Ishikawa (cell line): ENCODE measurements around the gene CYP2W1.

Source experiments
- CEBPB ChIP-seq: IDR thresholded peaks from 2 replicates; pipeline ENCODE4 v1.6.1; 2012
- CREB1 ChIP-seq: IDR thresholded peaks from 2 replicates; pipeline ENCODE4 v1.6.1; 2012; ENCODE audit warnings: low read depth
- EGR1 ChIP-seq: IDR thresholded peaks from 2 replicates; pipeline ENCODE4 v1.6.1; 2012
- EP300 ChIP-seq: IDR thresholded peaks from 2 replicates; pipeline ENCODE4 v1.6.1; 2012; ENCODE audit warnings: borderline replicate concordance
- FOXM1 ChIP-seq: IDR thresholded peaks from 2 replicates; pipeline ENCODE4 v1.6.1; 2012; ENCODE audit warnings: low read depth, borderline replicate concordance
- NFIC ChIP-seq: IDR thresholded peaks from 2 replicates; pipeline ENCODE4 v1.6.1; 2012
- RAD21 ChIP-seq: IDR thresholded peaks from 2 replicates; pipeline ENCODE4 v1.6.1; 2012; ENCODE audit warnings: low read depth
- TAF1 ChIP-seq: IDR thresholded peaks from 2 replicates; pipeline ENCODE4 v1.6.1; 2012; ENCODE audit warnings: low read depth, mild to moderate bottlenecking
- TCF12 ChIP-seq: IDR thresholded peaks from 2 replicates; pipeline ENCODE4 v1.6.1; 2012; ENCODE audit warnings: low read depth
- TEAD4 ChIP-seq: IDR thresholded peaks from 2 replicates; pipeline ENCODE4 v1.6.1; 2012
- USF1 ChIP-seq: IDR thresholded peaks from 2 replicates; pipeline ENCODE4 v1.6.1; 2012
- YY1 ChIP-seq: IDR thresholded peaks from 2 replicates; pipeline ENCODE4 v1.6.1; 2012; ENCODE audit warnings: low read depth
- ZBTB7A ChIP-seq: IDR thresholded peaks from 2 replicates; pipeline ENCODE4 v1.6.1; 2012; ENCODE audit warnings: low read depth
- TF ChIP-seq, protein P1 (sequence below): IDR thresholded peaks from 2 replicates; pipeline ENCODE4 v1.6.1; 2012
- TF ChIP-seq, protein P2 (sequence below): IDR thresholded peaks from 2 replicates; pipeline ENCODE4 v1.6.1; 2012; ENCODE audit warnings: low read depth, mild to moderate bottlenecking

CYP2W1 gene

GRCh38 chr7:990933-991728, 8.2 kb downstream of the CYP2W1 start:
- TF ChIP-seq USF1 (no peak), YY1 (no peak), CEBPB (no peak)
- TF ChIP-seq, protein P1, sequence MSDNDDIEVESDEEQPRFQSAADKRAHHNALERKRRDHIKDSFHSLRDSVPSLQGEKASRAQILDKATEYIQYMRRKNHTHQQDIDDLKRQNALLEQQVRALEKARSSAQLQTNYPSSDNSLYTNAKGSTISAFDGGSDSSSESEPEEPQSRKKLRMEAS, result no peak
- TF ChIP-seq, protein P2, sequence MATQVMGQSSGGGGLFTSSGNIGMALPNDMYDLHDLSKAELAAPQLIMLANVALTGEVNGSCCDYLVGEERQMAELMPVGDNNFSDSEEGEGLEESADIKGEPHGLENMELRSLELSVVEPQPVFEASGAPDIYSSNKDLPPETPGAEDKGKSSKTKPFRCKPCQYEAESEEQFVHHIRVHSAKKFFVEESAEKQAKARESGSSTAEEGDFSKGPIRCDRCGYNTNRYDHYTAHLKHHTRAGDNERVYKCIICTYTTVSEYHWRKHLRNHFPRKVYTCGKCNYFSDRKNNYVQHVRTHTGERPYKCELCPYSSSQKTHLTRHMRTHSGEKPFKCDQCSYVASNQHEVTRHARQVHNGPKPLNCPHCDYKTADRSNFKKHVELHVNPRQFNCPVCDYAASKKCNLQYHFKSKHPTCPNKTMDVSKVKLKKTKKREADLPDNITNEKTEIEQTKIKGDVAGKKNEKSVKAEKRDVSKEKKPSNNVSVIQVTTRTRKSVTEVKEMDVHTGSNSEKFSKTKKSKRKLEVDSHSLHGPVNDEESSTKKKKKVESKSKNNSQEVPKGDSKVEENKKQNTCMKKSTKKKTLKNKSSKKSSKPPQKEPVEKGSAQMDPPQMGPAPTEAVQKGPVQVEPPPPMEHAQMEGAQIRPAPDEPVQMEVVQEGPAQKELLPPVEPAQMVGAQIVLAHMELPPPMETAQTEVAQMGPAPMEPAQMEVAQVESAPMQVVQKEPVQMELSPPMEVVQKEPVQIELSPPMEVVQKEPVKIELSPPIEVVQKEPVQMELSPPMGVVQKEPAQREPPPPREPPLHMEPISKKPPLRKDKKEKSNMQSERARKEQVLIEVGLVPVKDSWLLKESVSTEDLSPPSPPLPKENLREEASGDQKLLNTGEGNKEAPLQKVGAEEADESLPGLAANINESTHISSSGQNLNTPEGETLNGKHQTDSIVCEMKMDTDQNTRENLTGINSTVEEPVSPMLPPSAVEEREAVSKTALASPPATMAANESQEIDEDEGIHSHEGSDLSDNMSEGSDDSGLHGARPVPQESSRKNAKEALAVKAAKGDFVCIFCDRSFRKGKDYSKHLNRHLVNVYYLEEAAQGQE, result no peak

DNA sequence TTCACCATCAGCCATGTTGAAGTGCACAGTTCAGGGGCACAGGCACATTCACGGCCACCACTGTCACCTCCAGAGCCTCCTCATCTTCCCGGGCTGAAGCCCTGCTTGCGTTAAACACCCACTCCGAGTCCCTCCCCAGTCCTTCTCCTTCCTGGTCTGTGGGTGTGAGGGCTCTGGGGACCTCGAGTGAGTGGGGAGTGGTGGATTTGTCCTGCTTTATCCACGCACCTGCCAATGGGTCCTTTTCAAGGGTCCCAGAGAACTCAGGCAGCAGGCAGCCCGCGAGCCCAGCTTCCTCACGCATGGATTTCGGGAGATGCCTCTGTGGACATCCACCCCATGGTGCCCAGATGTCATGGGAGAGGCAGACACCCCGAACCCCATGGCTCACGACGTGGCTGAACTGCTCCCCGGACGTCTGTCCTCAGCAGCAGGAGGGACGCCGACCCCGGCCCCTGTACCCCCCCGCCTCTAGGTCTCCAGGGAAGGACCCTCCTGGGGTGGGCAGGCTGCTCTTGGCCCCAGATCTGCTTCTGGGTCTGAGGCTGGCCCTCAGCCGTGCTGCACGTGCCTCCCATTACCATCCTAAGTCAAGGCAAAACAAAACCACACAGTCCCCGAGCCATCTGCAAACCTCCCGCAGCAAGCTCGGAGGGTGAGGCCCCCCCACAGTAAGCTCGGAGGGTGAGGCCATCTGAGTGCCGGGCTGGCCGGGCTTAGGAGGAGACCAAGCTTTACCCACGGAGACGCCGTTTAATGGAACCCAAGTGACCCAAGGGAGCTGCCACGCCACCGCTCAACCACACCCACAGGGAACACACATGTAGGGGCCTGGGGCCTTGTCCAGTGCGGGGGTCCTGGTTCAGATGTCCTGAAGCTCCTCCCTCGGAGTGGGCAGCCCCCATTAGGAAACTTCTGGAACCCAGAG, 9.0 kb downstream of the CYP2W1 start:
- TF ChIP-seq, protein P1, result no peak
- no peak for TF ChIP-seq NFIC
- TF ChIP-seq RAD21, result no peak
- TF ChIP-seq ZBTB7A, result no peak
- no peak for TF ChIP-seq TCF12
- TF ChIP-seq TEAD4, result no peak
- TF ChIP-seq, protein P2, result no peak
- TF ChIP-seq FOXM1, result no peak
- no peak for TF ChIP-seq CREB1
- TF ChIP-seq EGR1, result no peak
- TF ChIP-seq EP300, result no peak
- TF ChIP-seq YY1, result no peak
- no peak for TF ChIP-seq TAF1
- no peak for TF ChIP-seq CEBPB
- TF ChIP-seq USF1, result no peak

DNA sequence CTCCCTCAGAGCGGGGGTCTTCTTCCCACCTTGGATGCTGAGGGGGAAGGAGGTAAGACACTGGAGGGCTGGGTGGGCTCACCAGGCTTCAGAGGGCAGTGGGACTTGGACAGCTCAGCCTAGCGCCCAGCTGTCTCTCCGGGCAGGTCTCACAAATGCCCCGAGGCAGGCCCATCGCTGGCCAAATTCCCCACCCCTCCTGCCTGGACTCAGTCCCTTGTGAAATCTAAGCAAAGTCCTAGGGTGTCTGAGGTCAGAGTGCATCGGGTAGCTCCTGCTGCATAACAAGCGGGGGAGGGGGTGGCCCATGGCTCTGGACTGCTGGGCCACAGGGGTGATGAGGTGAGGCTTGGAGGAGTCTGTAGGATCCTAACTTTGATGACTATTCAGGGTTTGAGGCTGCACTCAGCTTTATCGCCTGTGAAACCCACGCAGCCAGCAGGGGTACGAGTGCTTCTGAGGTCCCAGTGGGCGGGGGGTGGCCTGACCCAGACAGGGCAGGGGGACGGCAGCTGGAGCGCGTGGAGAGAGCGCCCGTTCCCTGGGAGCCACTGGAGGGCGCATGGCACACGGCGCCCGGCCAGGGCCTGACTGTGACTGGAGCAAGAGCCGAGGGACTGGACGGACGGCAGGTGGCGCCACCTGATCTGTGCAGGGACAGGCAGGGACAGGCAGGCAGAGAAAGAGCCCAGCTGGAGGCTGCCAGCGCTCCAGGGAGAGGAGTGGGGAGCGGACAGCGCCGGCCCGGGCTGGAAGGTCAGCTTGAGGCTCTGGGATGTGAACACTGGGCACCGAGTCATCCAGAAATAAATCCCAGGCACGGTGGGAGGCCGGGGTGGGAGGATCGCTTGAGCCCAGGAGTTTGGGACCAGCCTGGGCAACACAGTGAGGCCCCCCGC, 10.0 kb downstream of the CYP2W1 start:
- TF ChIP-seq ZBTB7A, result no peak
- no peak for TF ChIP-seq NFIC
- TF ChIP-seq CEBPB, result no peak
- no peak for TF ChIP-seq EGR1
- no peak for TF ChIP-seq EP300
- no peak for TF ChIP-seq FOXM1
- peak; percentile 98 for TF ChIP-seq RAD21
- TF ChIP-seq USF1, result peak; percentile 11; the same call in 1 of the 2 replicates
- TF ChIP-seq, protein P2, result no peak
- TF ChIP-seq, protein P1, result peak; percentile 68
- no peak for TF ChIP-seq CREB1
- no peak for TF ChIP-seq TAF1
- TF ChIP-seq TEAD4, result no peak
- TF ChIP-seq TCF12, result peak; percentile 30; the same call in 1 of the 2 replicates
- TF ChIP-seq YY1, result no peak
